Measurements from ENCODE around the gene CAPN3.

The CAPN3 gene

GRCh38 chr15:42447599-42447998, 88.3 kb downstream of the CAPN3 start:
- no peak overlapping the region for H3K27ac ChIP-seq
- no peak overlapping the region for H3K4me2 ChIP-seq (ENCODE audit: low read length)
- no peaks in the 10 kb centered on the region for H3K4me1 ChIP-seq
- H3K36me3 ChIP-seq (ENCODE audit: control insufficient read depth, insufficient read depth, low read length), result no peaks in the 10 kb centered on the region
- no peak overlapping the region for H2AFZ ChIP-seq
- H3K9ac ChIP-seq, result no peak overlapping the region
- H3K27me3 ChIP-seq (ENCODE audit: control insufficient read depth, insufficient read depth, low read length), result no peaks in the 10 kb centered on the region
- H3K9me3 ChIP-seq (ENCODE audit: control insufficient read depth, low read length), result no peaks in the 10 kb centered on the region
- H3K79me2 ChIP-seq, result no peaks in the 10 kb centered on the region
- no peak overlapping the region for H3K4me3 ChIP-seq (ENCODE audit: low read depth, low read length)
- TF ChIP-seq CTCF (IDR thresholded peaks at IDR 0.05), result no peak

- no peaks in the 10 kb centered on the region for H3K4me1 ChIP-seq
- H3K36me3 ChIP-seq (ENCODE audit: control insufficient read depth, insufficient read depth, low read length), result no peaks in the 10 kb centered on the region
Observed at GRCh38 chr15:42448281-42448680, 89.0 kb downstream of the CAPN3 start.

DNA sequence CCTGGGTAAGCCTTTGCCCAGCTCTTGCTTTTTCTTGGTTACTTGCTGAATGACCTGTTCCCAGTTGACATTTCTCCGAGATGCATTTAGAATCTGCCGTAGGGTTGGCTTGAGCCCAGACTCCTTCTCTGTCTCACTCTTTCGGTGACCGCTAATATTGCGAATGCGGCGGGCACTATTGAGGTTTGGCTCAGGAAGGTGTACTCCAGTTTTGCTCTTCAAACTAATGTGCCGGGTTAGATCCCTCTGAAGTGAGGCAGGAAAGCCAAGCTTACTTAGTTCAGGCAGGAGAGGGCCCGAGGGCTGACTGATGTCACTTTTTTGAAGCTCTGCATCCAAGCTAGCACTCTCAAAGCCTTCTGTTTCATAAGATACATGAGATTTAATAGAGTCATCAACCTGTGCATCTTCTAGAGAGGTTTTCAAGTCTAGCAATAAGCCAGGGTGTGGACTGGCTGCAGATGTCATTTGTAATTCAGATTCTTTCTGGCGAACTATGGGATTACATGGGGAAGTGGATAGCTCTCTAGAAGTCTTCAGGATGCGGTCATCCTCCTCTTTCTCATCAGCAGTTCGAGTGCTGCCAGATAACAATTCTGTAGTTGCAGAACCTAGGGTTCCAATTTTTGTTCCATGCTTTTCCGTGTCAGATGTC, 90.6 kb downstream of the CAPN3 start:
- Histone ChIP-seq H3K27ac (no peak overlapping the region), H2AFZ (no peak overlapping the region), H3K9me3 (ENCODE audit: control insufficient read depth, low read length) (no peaks in the 10 kb centered on the region), H3K4me1 (no peaks in the 10 kb centered on the region), H3K27me3 (ENCODE audit: control insufficient read depth, insufficient read depth, low read length) (no peaks in the 10 kb centered on the region), H3K4me3 (ENCODE audit: low read depth, low read length) (no peak overlapping the region), H3K36me3 (ENCODE audit: control insufficient read depth, insufficient read depth, low read length) (no peaks in the 10 kb centered on the region), H3K9ac (no peak overlapping the region), H3K79me2 (no peaks in the 10 kb centered on the region), H3K4me2 (ENCODE audit: low read length) (no peak overlapping the region)
- TF ChIP-seq CTCF (IDR thresholded peaks at IDR 0.05), result no peak

More at GRCh38 chr15:42448281-42448680, 89.0 kb downstream of the CAPN3 start:
- no peaks in the 10 kb centered on the region for H3K79me2 ChIP-seq
- no peak overlapping the region for H3K4me3 ChIP-seq (ENCODE audit: low read depth, low read length)
- no peak overlapping the region for H3K27ac ChIP-seq
- H3K9me3 ChIP-seq (ENCODE audit: control insufficient read depth, low read length), result no peaks in the 10 kb centered on the region
- no peak overlapping the region for H3K4me2 ChIP-seq (ENCODE audit: low read length)
- TF ChIP-seq CTCF (IDR thresholded peaks at IDR 0.05), result no peak
- no peak overlapping the region for H3K9ac ChIP-seq
- H2AFZ ChIP-seq, result no peak overlapping the region
- H3K27me3 ChIP-seq (ENCODE audit: control insufficient read depth, insufficient read depth, low read length), result no peaks in the 10 kb centered on the region

DNA sequence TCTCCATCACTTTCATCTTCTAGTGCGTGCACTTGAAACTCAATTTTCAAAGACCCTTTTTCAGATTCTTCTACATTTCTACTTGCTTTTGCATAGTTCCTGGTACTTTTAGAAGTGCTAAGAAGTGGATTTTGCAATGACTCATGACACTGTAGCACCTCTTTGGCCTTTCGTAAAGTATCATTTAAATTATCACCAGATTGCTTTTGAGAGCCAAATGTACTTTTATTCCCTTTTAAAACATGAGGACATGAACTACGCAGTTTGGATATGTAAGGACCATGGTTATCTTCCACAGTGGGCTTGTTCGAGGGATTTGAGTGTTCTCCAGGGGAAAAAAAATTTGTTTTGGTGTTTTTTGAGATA, 91.1 kb downstream of the CAPN3 start:
- no peak overlapping the region for H3K4me2 ChIP-seq (ENCODE audit: low read length)
- no peak for TF ChIP-seq CTCF (IDR thresholded peaks at IDR 0.05)
- H3K4me3 ChIP-seq (ENCODE audit: low read depth, low read length), result no peak overlapping the region
- H3K36me3 ChIP-seq (ENCODE audit: control insufficient read depth, insufficient read depth, low read length), result no peaks in the 10 kb centered on the region
- H3K4me1 ChIP-seq, result no peaks in the 10 kb centered on the region
- no peak overlapping the region for H3K9ac ChIP-seq
- H3K27me3 ChIP-seq (ENCODE audit: control insufficient read depth, insufficient read depth, low read length), result no peaks in the 10 kb centered on the region
- no peak overlapping the region for H3K27ac ChIP-seq
- no peaks in the 10 kb centered on the region for H3K9me3 ChIP-seq (ENCODE audit: control insufficient read depth, low read length)
- no peaks in the 10 kb centered on the region for H3K79me2 ChIP-seq
- H2AFZ ChIP-seq, result no peak overlapping the region

- Histone ChIP-seq H2AFZ (no peak overlapping the region), H3K4me1 (no peaks in the 10 kb centered on the region), H3K4me2 (ENCODE audit: low read length) (no peak overlapping the region), H3K36me3 (ENCODE audit: control insufficient read depth, insufficient read depth, low read length) (no peaks in the 10 kb centered on the region), H3K9ac (no peak overlapping the region), H3K79me2 (no peaks in the 10 kb centered on the region), H3K9me3 (ENCODE audit: control insufficient read depth, low read length) (no peaks in the 10 kb centered on the region), H3K27ac (no peak overlapping the region), H3K4me3 (ENCODE audit: low read depth, low read length) (no peak overlapping the region), H3K27me3 (ENCODE audit: control insufficient read depth, insufficient read depth, low read length) (no peaks in the 10 kb centered on the region)
- TF ChIP-seq CTCF (IDR thresholded peaks at IDR 0.05), result no peak
Observed at GRCh38 chr15:42453826-42454225, 94.5 kb downstream of the CAPN3 start.

All from parathyroid adenoma (tissue), 2 donors.